HG02885 (cell line): Measurements from ENCODE around the gene HTRA3.

Experiments used
- ATAC-seq: cut with Tn5 transposase; IDR thresholded peaks from one replicate; pipeline ENCODE4 v1.9.1; 2021; ENCODE audit warnings: mild to moderate bottlenecking; ENCODE audit not compliant: unreplicated experiment, poor library complexity

Gene HTRA3

GRCh38 chr4:8264106-8264505, 5.4 kb upstream of the HTRA3 start:
- no peak for ATAC-seq

- no peak for ATAC-seq
These were observed 4.2 kb upstream of the HTRA3 start for GRCh38 chr4:8265171-8265929.

GRCh38 chr4:8266088-8266487, 3.5 kb upstream of the HTRA3 start:
- no peak for ATAC-seq

- no peak for ATAC-seq
These were observed 3.0 kb upstream of the HTRA3 start for GRCh38 chr4:8266508-8266907.

GRCh38 chr4:8267077-8267476, 2.5 kb upstream of the HTRA3 start:
- no peak for ATAC-seq

GRCh38 chr4:8268211-8268610, 1.3 kb upstream of the HTRA3 start:
- no peak for ATAC-seq

GRCh38 chr4:8268901-8269534, 536 bp upstream of the HTRA3 start:
- ATAC-seq, result no peak

GRCh38 chr4:8270418-8270771, 841 bp downstream of the HTRA3 start:
- no peak for ATAC-seq

GRCh38 chr4:8270912-8271815, 1.6 kb downstream of the HTRA3 start:
- ATAC-seq, result no peak

- ATAC-seq, result no peak
These were observed 2.3 kb downstream of the HTRA3 start for GRCh38 chr4:8271821-8272220.

GRCh38 chr4:8272472-8273428, 3.2 kb downstream of the HTRA3 start:
- ATAC-seq, result no peak

GRCh38 chr4:8273450-8273849, 3.9 kb downstream of the HTRA3 start:
- no peak for ATAC-seq

- ATAC-seq, result no peak
These were observed 4.6 kb downstream of the HTRA3 start for GRCh38 chr4:8274066-8274652.

GRCh38 chr4:8274765-8275547, 5.4 kb downstream of the HTRA3 start:
- ATAC-seq, result no peak

GRCh38 chr4:8275548-8275910, 6.0 kb downstream of the HTRA3 start:
- no peak for ATAC-seq

- no peak for ATAC-seq
These were observed 7.0 kb downstream of the HTRA3 start for GRCh38 chr4:8276358-8277240.

GRCh38 chr4:8277356-8278008, 7.9 kb downstream of the HTRA3 start:
- ATAC-seq, result no peak

GRCh38 chr4:8278009-8278395, 8.4 kb downstream of the HTRA3 start:
- no peak for ATAC-seq
